Stomach (tissue), 9 donors: Measurements from ENCODE around the gene PUS1. TPM values are rescaled to one million over a fixed set of nuclear protein-coding genes. Genes with fewer than 3 reads are reported as not detected.

Experiments
- DNase-seq, 2 donors: peaks; one replicate each; pipeline versions ENCODE4 v3.0.0 to v3.0.0-alpha.2; 2013 to 2019
- H3K27ac ChIP-seq, 5 donors: fragments of 200-600 bp in 4 of 5; sonication (generic) in 4 of 5; one replicate each; pipeline ENCODE4 v1.5.1; 2013 to 2019; ENCODE audit warnings: mild to moderate bottlenecking in 1 of 5, moderate library complexity in 1 of 5
- H3K27me3 ChIP-seq, 3 donors: fragments of 200-600 bp; sonication (generic); one replicate each; pipeline ENCODE4 v1.5.1; 2017 to 2019; ENCODE audit warnings: mixed run types in 1 of 3
- H3K36me3 ChIP-seq, 4 donors: fragments of 200-600 bp; sonication (generic); 1 replicate in 3 of 4; 2 replicates in 1 of 4; pipeline ENCODE4 v1.5.1; 2016 to 2019
- H3K4me1 ChIP-seq, 4 donors: fragments of 200-600 bp; sonication (generic); one replicate each; pipeline ENCODE4 v1.5.1; 2016 to 2019
- H3K4me3 ChIP-seq, 4 donors: fragments of 200-600 bp; sonication (generic) in 3 of 4; one replicate each; pipeline ENCODE4 v1.5.1; 2016 to 2019; ENCODE audit warnings: mild to moderate bottlenecking in 1 of 4
- H3K9me3 ChIP-seq, 4 donors: fragments of 200-600 bp; sonication (generic); one replicate each; pipeline ENCODE4 v1.5.1; 2016 to 2019
- CTCF ChIP-seq, 7 experiments: fragments of 450-650 bp in 4 of 7; fragments of 200-600 bp in 3 of 7; sonication (generic) in 3 of 7; IDR thresholded peaks; one replicate each; pipeline ENCODE4 v1.5.1; 2016 to 2019; ENCODE audit warnings: antibody characterized with exemption in 7 of 7, control low read depth in 2 of 7, mild to moderate bottlenecking in 1 of 7
- EP300 ChIP-seq: sonication (generic); formaldehyde crosslinking; IDR thresholded peaks from one replicate; pipeline ENCODE4 v1.6.1; 2017; ENCODE audit warnings: antibody characterized with exemption
- POLR2A ChIP-seq, 4 donors: fragments of 450-650 bp; IDR thresholded peaks; one replicate each; pipeline ENCODE4 v1.6.1; 2016; ENCODE audit warnings: antibody characterized with exemption in 4 of 4, control low read depth in 2 of 4, mild to moderate bottlenecking in 1 of 4, moderate library complexity in 1 of 4
- POLR2AphosphoS5 ChIP-seq, 3 donors: sonication (generic); formaldehyde crosslinking; IDR thresholded peaks; one replicate each; pipeline ENCODE4 v1.6.1; 2016; ENCODE audit warnings: antibody characterized with exemption in 3 of 3
- WGBS, 5 donors: extraction: QIAGEN DNeasy Blood & Tissue Kit in 3 of 5; methylation state at CpG; one replicate each; pipeline versions ENCODE4 v1.1.5 to v1.1.7; 2013 to 2018; 5-methylcytosine and 5-hydroxymethylcytosine counted together
- intact Hi-C: fragments of 100-400 bp; cut with DNase I; formaldehyde crosslinking; loops from one replicate; pipeline ENCODE4 v1.15.1; 2023; ENCODE audit warnings: low total_unique reads
- polyA plus RNA-seq, 3 donors: library from polyadenylated mRNA; stranded (reverse); fragments of 200-250 nt; gene quantifications; one replicate each; pipeline ENCODE4 v1.2.3, GENCODE V29; 2013
- total RNA-seq, 5 donors: library from RNA; depleted of rRNA; stranded (reverse); fragments of >200 nt; gene quantifications; one replicate each; pipeline versions ENCODE4 v1.1.0 to v1.2.3, GENCODE V29; 2014 to 2016
- donor health status: healthy with polysubstance abuse.
- donor health status: Bipolar disorder and iron deficiency.
- donor health status: healthy.

PUS1 gene
- total and polyA plus RNA-seq, 8 donors = 3.1 to 26.3 (median 12.5) TPM

DNA sequence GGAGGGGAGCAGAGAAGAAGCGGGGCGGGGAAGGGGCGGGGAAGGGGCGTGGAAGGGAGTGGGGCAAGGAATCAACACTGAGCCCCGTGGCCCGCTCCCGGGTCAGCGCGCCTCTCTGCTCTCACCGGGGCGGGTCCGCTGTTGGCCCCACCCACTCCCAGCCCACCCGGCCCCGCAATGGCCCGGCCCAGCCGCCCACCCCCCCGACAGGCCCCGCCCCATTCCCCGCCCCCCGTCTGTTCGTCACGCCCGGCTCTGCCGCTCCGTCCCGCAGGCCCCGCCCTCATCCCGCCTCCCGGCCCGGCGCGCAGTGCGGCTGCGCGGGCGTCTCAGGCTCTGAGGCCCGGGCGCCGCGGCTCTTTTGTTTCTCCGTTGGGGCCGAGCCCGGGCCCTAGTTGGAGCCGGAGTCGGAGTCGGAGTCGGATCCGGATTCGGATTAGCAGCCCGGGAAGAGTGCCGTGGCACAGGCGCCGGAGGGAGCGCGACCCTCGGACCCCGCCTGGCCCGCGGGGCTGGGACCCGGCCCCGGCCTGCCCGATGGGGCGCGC, 34.7 kb upstream of the PUS1 start, which contains the start of gene ULK1:
ULK1 (plus strand) TSS at position 310 of the 548 bp plus-strand sequence. CDS start 380 bp downstream, outside the sequence.
- intact Hi-C loops = no loop called here
- peaks cover 22 to 52% (median 40%) of the 10 kb centered on the region in 4 donors for H3K4me1 ChIP-seq
- H3K9me3 ChIP-seq = no peaks in the 10 kb centered on the region
- no peaks in the 10 kb centered on the region for H3K27me3 ChIP-seq
- H3K4me3 ChIP-seq = peak within 1 kb of the TSS; percentile 69 to 79 (median 78)
- H3K36me3 ChIP-seq = peaks cover 0 to 24% (median 14%) of the 10 kb centered on the region in 4 donors
- 0 to 2% (median 1%) methylated on average over 12 to 64 of the region's 64 CpGs for WGBS, 5 donors
- DNase-seq = peak; percentile 97
- TF ChIP-seq EP300 (no peak), POLR2AphosphoS5 (IDR thresholded peaks at IDR 0.05) (peak; percentile 78 to 88 (median 88)), POLR2A (IDR thresholded peaks at IDR 0.05) (peak in 1 of 4 donors; percentile 66)
- H3K27ac ChIP-seq = peak within 1 kb of the TSS; percentile 92 to 100 (median 98)

DNA sequence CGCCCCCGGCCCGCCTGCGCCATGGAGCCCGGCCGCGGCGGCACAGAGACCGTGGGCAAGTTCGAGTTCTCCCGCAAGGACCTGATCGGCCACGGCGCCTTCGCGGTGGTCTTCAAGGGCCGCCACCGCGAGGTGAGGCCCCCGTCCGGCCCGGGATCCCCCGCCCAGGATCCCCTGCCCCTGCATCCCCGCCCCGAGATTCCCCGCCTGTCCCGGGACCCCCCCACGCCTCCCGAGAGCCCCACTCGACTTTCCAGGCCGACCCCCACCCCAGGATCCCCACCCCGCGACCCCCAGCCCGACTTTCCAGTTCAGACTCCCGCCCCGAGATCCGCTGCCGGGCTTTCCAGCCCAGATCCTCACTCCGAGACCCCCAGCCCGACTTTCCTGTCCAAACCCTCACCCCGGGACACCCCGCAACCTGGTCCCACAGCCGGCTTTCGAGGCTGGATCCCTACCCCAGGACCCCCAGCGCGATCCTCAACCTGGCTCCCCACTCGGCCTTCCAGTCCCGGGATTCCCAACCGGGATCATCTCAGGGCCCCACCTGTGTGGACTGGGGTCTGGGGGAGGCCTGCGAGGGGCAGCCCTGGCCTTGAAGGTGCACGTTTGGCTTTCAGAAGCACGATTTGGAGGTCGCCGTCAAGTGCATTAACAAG, 34.0 kb upstream of the PUS1 start:
- no peaks in the 10 kb centered on the region for H3K27me3 ChIP-seq
- peaks cover 0 to 27% (median 17%) of the 10 kb centered on the region in 4 donors for H3K36me3 ChIP-seq
- WGBS, 5 donors = 1 to 2% (median 1%) methylated on average over 19 to 53 of the region's 54 CpGs
- H3K27ac ChIP-seq = peak overlapping the region; percentile 92 to 100 (median 98)
- peaks cover 22 to 57% (median 43%) of the 10 kb centered on the region in 4 donors for H3K4me1 ChIP-seq
- peak; percentile 30 to 63 for DNase-seq
- no peak for TF ChIP-seq EP300
- TF ChIP-seq CTCF (IDR thresholded peaks at IDR 0.05) = no peak
- no peak for TF ChIP-seq POLR2A (IDR thresholded peaks at IDR 0.05)
- TF ChIP-seq POLR2AphosphoS5 (IDR thresholded peaks at IDR 0.05) = no peak
- H3K9me3 ChIP-seq = no peaks in the 10 kb centered on the region
- intact Hi-C loops = no loop called here
- H3K4me3 ChIP-seq = peak overlapping the region; percentile 69 to 79 (median 78)

- H3K4me3 ChIP-seq = peak overlapping the region; percentile 69 to 79 (median 78)
- H3K9me3 ChIP-seq = no peaks in the 10 kb centered on the region
- TF ChIP-seq EP300 (no peak), POLR2AphosphoS5 (IDR thresholded peaks at IDR 0.05) (no peak), POLR2A (IDR thresholded peaks at IDR 0.05) (no peak), CTCF (IDR thresholded peaks at IDR 0.05) (no peak)
- H3K27ac ChIP-seq = peak overlapping the region; percentile 92 to 100 (median 98)
- H3K4me1 ChIP-seq = peaks cover 26 to 63% (median 48%) of the 10 kb centered on the region in 4 donors
- intact Hi-C loops = no loop called here
- DNase-seq = no peak
- H3K36me3 ChIP-seq = peaks cover 0 to 27% (median 22%) of the 10 kb centered on the region in 4 donors
- no peaks in the 10 kb centered on the region for H3K27me3 ChIP-seq
- WGBS, 5 donors = 0 to 7% (median 1%) methylated on average over 5 to 12 of the region's 12 CpGs
Observed at GRCh38 chr12:131895640-131896079, 33.4 kb upstream of the PUS1 start.

GRCh38 chr12:131896080-131896810, 32.8 kb upstream of the PUS1 start:
- H3K4me3 ChIP-seq = peak overlapping the region; percentile 69 to 79 (median 78)
- H3K4me1 ChIP-seq = peaks cover 32 to 68% (median 54%) of the 10 kb centered on the region in 4 donors
- TF ChIP-seq EP300 (peak; percentile 32), POLR2A (IDR thresholded peaks at IDR 0.05) (peak in 2 of 4 donors; percentile 74 to 93), CTCF (IDR thresholded peaks at IDR 0.05) (no peak), POLR2AphosphoS5 (IDR thresholded peaks at IDR 0.05) (peak; percentile 80 to 90 (median 90))
- peak; percentile 96 to 97 for DNase-seq
- intact Hi-C loops = no loop called here
- no peaks in the 10 kb centered on the region for H3K9me3 ChIP-seq
- H3K27ac ChIP-seq = peak overlapping the region; percentile 92 to 100 (median 98)
- 1 to 15% (median 2%) methylated on average over 4 to 39 of the region's 39 CpGs for WGBS, 5 donors
- H3K27me3 ChIP-seq = no peaks in the 10 kb centered on the region
- peaks cover 0 to 27% (median 22%) of the 10 kb centered on the region in 4 donors for H3K36me3 ChIP-seq
